ENCODE data around the gene ICA1. TPM values are rescaled to one million over a fixed set of nuclear protein-coding genes. Genes with fewer than 3 reads are reported as not detected.

The ICA1 gene
- total and polyA plus RNA-seq, 4 donors: 1.4 to 22.7 (median 8.1) TPM

DNA sequence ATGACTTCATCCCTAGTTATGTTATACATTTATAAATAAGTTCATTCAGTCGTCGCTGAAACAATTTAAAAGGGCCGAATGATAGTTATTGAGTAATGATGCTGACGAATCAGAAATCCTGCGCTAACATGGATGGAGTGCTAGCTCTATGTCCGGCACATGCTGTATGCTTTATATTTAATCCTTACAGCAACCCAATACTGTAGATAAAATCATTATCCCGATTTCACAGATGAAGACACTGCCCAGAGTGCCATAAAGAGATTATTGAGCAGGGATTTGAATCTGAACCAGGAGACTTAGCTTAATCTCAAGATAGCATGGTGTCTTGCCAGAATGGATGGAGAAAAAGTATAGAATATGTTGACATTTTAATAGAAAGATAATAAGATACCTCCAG, 1.1 kb upstream of the ICA1 start:
- Histone ChIP-seq H3K9ac (ENCODE audit: low read depth in 1 of 2, low read length in 2 of 2) (no peak overlapping the region), H3K27ac (ENCODE audit: low read depth in 1 of 2, low read length in 2 of 2) (no peak overlapping the region), H3K4me1 (ENCODE audit: control insufficient read depth in 4 of 4, insufficient read depth in 4 of 4, low read length in 3 of 4) (peaks cover 3 to 7% (median 5%) of the 10 kb centered on the region in 4 donors), H3K4me3 (ENCODE audit: low read depth in 1 of 3, low read length in 3 of 3) (no peak overlapping the region), H3K36me3 (ENCODE audit: control insufficient read depth in 4 of 4, insufficient read depth in 3 of 4, low read depth in 1 of 4, low read length in 3 of 4) (no peaks in the 10 kb centered on the region), H3K27me3 (ENCODE audit: control insufficient read depth in 4 of 4, insufficient read depth in 4 of 4, low read length in 3 of 4) (no peaks in the 10 kb centered on the region), H3K9me3 (ENCODE audit: control insufficient read depth in 4 of 4, low read length in 3 of 4) (peaks cover 0 to 4% (median 0%) of the 10 kb centered on the region in 4 donors)
- no peak for DNase-seq (ENCODE audit: low spot score)
- TF ChIP-seq NR2F2 (IDR thresholded peaks at IDR 0.05): no peak
- no peak for TF ChIP-seq TAF1 (conservative IDR thresholded peaks at IDR 0.05)
- no peak for TF ChIP-seq FOXA1 (IDR thresholded peaks at IDR 0.05)
- TF ChIP-seq, protein P1, sequence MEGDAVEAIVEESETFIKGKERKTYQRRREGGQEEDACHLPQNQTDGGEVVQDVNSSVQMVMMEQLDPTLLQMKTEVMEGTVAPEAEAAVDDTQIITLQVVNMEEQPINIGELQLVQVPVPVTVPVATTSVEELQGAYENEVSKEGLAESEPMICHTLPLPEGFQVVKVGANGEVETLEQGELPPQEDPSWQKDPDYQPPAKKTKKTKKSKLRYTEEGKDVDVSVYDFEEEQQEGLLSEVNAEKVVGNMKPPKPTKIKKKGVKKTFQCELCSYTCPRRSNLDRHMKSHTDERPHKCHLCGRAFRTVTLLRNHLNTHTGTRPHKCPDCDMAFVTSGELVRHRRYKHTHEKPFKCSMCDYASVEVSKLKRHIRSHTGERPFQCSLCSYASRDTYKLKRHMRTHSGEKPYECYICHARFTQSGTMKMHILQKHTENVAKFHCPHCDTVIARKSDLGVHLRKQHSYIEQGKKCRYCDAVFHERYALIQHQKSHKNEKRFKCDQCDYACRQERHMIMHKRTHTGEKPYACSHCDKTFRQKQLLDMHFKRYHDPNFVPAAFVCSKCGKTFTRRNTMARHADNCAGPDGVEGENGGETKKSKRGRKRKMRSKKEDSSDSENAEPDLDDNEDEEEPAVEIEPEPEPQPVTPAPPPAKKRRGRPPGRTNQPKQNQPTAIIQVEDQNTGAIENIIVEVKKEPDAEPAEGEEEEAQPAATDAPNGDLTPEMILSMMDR (IDR thresholded peaks at IDR 0.05; ENCODE audit: low read depth, low read length, missing input control): no peak
- TF ChIP-seq, protein P2, sequence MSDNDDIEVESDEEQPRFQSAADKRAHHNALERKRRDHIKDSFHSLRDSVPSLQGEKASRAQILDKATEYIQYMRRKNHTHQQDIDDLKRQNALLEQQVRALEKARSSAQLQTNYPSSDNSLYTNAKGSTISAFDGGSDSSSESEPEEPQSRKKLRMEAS (IDR thresholded peaks at IDR 0.05): no peak
- TF ChIP-seq FOXA2 (IDR thresholded peaks at IDR 0.05): no peak
- TF ChIP-seq, protein P3, sequence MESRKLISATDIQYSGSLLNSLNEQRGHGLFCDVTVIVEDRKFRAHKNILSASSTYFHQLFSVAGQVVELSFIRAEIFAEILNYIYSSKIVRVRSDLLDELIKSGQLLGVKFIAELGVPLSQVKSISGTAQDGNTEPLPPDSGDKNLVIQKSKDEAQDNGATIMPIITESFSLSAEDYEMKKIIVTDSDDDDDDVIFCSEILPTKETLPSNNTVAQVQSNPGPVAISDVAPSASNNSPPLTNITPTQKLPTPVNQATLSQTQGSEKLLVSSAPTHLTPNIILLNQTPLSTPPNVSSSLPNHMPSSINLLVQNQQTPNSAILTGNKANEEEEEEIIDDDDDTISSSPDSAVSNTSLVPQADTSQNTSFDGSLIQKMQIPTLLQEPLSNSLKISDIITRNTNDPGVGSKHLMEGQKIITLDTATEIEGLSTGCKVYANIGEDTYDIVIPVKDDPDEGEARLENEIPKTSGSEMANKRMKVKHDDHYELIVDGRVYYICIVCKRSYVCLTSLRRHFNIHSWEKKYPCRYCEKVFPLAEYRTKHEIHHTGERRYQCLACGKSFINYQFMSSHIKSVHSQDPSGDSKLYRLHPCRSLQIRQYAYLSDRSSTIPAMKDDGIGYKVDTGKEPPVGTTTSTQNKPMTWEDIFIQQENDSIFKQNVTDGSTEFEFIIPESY (IDR thresholded peaks at IDR 0.05): no peak
- no peak for TF ChIP-seq RAD21 (IDR thresholded peaks at IDR 0.05)
- TF ChIP-seq JUND (IDR thresholded peaks at IDR 0.05): no peak
- TF ChIP-seq, protein P4, sequence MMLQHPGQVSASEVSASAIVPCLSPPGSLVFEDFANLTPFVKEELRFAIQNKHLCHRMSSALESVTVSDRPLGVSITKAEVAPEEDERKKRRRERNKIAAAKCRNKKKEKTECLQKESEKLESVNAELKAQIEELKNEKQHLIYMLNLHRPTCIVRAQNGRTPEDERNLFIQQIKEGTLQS (IDR thresholded peaks at IDR 0.05): no peak
- TF ChIP-seq RXRA (IDR thresholded peaks at IDR 0.05): no peak
- TF ChIP-seq, protein P5, sequence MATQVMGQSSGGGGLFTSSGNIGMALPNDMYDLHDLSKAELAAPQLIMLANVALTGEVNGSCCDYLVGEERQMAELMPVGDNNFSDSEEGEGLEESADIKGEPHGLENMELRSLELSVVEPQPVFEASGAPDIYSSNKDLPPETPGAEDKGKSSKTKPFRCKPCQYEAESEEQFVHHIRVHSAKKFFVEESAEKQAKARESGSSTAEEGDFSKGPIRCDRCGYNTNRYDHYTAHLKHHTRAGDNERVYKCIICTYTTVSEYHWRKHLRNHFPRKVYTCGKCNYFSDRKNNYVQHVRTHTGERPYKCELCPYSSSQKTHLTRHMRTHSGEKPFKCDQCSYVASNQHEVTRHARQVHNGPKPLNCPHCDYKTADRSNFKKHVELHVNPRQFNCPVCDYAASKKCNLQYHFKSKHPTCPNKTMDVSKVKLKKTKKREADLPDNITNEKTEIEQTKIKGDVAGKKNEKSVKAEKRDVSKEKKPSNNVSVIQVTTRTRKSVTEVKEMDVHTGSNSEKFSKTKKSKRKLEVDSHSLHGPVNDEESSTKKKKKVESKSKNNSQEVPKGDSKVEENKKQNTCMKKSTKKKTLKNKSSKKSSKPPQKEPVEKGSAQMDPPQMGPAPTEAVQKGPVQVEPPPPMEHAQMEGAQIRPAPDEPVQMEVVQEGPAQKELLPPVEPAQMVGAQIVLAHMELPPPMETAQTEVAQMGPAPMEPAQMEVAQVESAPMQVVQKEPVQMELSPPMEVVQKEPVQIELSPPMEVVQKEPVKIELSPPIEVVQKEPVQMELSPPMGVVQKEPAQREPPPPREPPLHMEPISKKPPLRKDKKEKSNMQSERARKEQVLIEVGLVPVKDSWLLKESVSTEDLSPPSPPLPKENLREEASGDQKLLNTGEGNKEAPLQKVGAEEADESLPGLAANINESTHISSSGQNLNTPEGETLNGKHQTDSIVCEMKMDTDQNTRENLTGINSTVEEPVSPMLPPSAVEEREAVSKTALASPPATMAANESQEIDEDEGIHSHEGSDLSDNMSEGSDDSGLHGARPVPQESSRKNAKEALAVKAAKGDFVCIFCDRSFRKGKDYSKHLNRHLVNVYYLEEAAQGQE (IDR thresholded peaks at IDR 0.05): no peak
- TF ChIP-seq GABPA (IDR thresholded peaks at IDR 0.05 in 1 of 2, conservative IDR thresholded peaks at IDR 0.05 in 1 of 2): no peak
- TF ChIP-seq YY1 (IDR thresholded peaks at IDR 0.05): no peak
- no peak for TF ChIP-seq HNF4A (conservative IDR thresholded peaks at IDR 0.05)
- no peak for TF ChIP-seq SP1 (IDR thresholded peaks at IDR 0.05)
- TF ChIP-seq EGR1 (IDR thresholded peaks at IDR 0.05; ENCODE audit: low read depth in 2 of 2): no peak
- WGBS: 79% methylated on average over 7 of the region's 7 CpGs
